RWPE2 (cell line): ENCODE measurements around the gene TARBP1.

Source experiments
- ATAC-seq: fragments of 200-7000 bp; cut with Tn5 transposase; 3 replicates; pipeline ENCODE4 v1.9.1; 2021; ENCODE audit warnings: low read depth
- DNase-seq: peaks from one replicate; pipeline ENCODE4 v3.0.0-alpha.2; 2020; ENCODE audit warnings: low spot score
- H3K27ac ChIP-seq: fragments of 450-650 bp; 2 replicates; pipeline ENCODE4 v1.5.1; 2017; ENCODE audit warnings: mild to moderate bottlenecking; ENCODE audit not compliant: poor library complexity, severe bottlenecking
- H3K27me3 ChIP-seq: fragments of 250-450 bp; sonication (Bioruptor Pico); 2 replicates; pipeline ENCODE4 v1.5.1; 2021; ENCODE audit warnings: mild to moderate bottlenecking, moderate library complexity; ENCODE audit not compliant: insufficient read depth, poor library complexity, severe bottlenecking
- H3K36me3 ChIP-seq: fragments of 250-450 bp; sonication (Bioruptor Pico); 2 replicates; pipeline ENCODE4 v1.5.1; 2020; ENCODE audit warnings: low read depth, mild to moderate bottlenecking, moderate library complexity
- H3K4me1 ChIP-seq: fragments of 250-450 bp; sonication (Bioruptor Pico); 2 replicates; pipeline ENCODE4 v1.5.1; 2021; ENCODE audit warnings: mild to moderate bottlenecking, moderate library complexity; ENCODE audit not compliant: insufficient read depth, poor library complexity, severe bottlenecking
- H3K4me3 ChIP-seq: fragments of 250-450 bp; sonication (Bioruptor Pico); 2 replicates; pipeline ENCODE4 v1.5.1; 2021; ENCODE audit warnings: mild to moderate bottlenecking, moderate library complexity; ENCODE audit not compliant: severe bottlenecking
- H3K9me3 ChIP-seq: fragments of 250-450 bp; sonication (Bioruptor Pico); 2 replicates; pipeline ENCODE4 v1.5.1; 2021; ENCODE audit warnings: mild to moderate bottlenecking, moderate library complexity; ENCODE audit not compliant: severe bottlenecking
- CTCF ChIP-seq: fragments of 450-650 bp; IDR thresholded peaks from one replicate; pipeline ENCODE4 v1.5.1; 2017; ENCODE audit warnings: mild to moderate bottlenecking, moderate library complexity; ENCODE audit not compliant: poor library complexity, severe bottlenecking

Gene TARBP1

GRCh38 chr1:234438579-234438978 lies 40.4 kb downstream of the TARBP1 start:
- H3K36me3 ChIP-seq, result peaks cover 20% of the 10 kb centered on the region
- no peaks in the 10 kb centered on the region for H3K4me1 ChIP-seq
- DNase-seq (no peak), ATAC-seq (no peak)
- no peaks in the 10 kb centered on the region for H3K9me3 ChIP-seq
- H3K4me3 ChIP-seq, result no peak overlapping the region
- no peak for TF ChIP-seq CTCF
- H3K27ac ChIP-seq, result no peak overlapping the region
- H3K27me3 ChIP-seq, result no peaks in the 10 kb centered on the region

DNA sequence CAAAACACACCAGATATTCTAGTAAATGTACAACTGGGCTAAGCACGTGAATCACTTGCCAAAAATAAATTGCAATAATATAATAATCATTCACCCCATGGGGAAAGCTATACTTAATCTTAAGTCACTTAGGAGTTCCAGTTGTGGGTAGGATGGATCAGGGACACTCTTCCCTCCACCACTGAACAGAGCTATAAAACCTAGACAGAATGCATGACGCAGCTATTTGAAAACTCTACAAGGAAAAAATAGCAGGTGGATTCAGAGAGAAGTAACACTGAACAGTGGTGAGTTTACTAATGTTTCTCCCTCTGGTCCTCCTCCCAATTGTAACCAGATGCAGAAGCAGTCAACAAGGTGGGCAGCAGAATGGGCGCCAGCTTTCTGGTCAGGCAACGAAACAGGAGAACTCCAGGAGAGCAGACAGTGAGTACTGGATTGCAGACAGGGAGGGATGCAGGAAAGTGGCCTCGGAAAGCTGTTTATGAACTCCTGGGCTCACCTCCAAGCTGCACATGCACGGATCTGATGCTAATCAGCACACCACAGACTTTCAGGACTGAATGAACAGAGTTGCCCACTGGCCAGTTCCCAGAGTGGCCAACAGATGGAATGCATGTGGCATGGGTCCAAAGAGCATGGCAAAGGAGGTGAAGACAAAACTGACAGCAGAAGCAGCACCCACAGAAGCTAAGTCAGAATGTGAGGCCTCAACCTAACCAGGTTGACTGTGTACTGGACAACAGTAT lies 41.4 kb downstream of the TARBP1 start:
- Histone ChIP-seq H3K4me3 (no peak overlapping the region), H3K36me3 (peaks cover 30% of the 10 kb centered on the region), H3K4me1 (no peaks in the 10 kb centered on the region), H3K27ac (no peak overlapping the region), H3K27me3 (no peaks in the 10 kb centered on the region), H3K9me3 (no peaks in the 10 kb centered on the region)
- DNase-seq (no peak), ATAC-seq (no peak)
- no peak for TF ChIP-seq CTCF

DNA sequence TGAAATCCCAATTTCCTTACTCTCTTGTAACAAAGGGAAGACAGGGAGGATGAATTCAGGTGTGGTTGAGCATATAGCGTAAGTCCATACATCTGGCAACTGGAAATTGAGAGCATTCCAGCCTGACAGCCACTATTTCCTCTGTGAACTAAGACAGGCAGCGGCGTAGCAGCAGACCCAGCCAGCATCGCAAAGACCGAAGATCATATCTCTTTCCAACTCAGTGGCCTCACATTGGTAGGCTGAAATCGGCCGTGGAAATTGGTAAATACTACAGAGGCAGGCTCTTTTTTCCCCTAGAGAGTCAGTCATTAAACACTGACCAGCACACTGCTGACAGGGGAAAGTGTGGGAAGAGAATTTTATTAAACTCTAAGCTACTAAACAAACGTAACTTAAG lies 43.4 kb downstream of the TARBP1 start:
- H3K4me1 ChIP-seq, result no peaks in the 10 kb centered on the region
- DNase-seq (no peak), ATAC-seq (no peak)
- no peaks in the 10 kb centered on the region for H3K27me3 ChIP-seq
- no peak for TF ChIP-seq CTCF
- no peak overlapping the region for H3K27ac ChIP-seq
- H3K9me3 ChIP-seq, result no peaks in the 10 kb centered on the region
- no peak overlapping the region for H3K4me3 ChIP-seq
- H3K36me3 ChIP-seq, result peaks cover 35% of the 10 kb centered on the region

DNA sequence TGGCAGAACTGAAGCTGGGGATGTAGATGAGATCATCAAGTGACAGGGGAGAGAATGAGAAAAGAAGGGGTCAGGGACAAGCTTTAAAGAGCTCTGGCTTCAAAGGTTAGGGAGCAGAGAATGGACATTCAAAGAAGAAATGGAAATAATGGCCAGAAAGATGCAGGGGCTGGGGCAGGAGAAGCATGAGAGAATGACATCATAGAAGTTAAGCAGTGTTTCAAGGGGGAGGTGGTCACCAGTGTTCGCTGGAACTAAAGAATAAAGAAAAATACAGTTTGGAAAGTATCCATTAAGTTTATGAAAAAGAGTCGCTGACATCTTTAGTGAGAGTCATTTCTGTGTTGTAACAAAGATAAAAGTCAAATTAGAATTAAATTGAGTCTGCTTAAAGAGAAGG lies 44.3 kb downstream of the TARBP1 start:
- Histone ChIP-seq H3K27me3 (no peaks in the 10 kb centered on the region), H3K27ac (no peak overlapping the region), H3K4me1 (no peaks in the 10 kb centered on the region), H3K36me3 (peaks cover 37% of the 10 kb centered on the region), H3K4me3 (no peak overlapping the region), H3K9me3 (no peaks in the 10 kb centered on the region)
- no peak for DNase-seq
- TF ChIP-seq CTCF, result no peak
- ATAC-seq, result no peak

GRCh38 chr1:234433563-234434285 lies 45.3 kb downstream of the TARBP1 start:
- Histone ChIP-seq H3K27ac (no peak overlapping the region), H3K4me3 (no peak overlapping the region), H3K4me1 (no peaks in the 10 kb centered on the region), H3K36me3 (peaks cover 40% of the 10 kb centered on the region), H3K9me3 (no peaks in the 10 kb centered on the region), H3K27me3 (no peaks in the 10 kb centered on the region)
- no peak for DNase-seq
- ATAC-seq, result 0 out of 3 replicates have a peak, but pooled peaks have one; percentile 49
- no peak for TF ChIP-seq CTCF
